GM12878 (cell line): ENCODE measurements around the gene COL5A3. TPM values are rescaled to one million over a fixed set of nuclear protein-coding genes. Genes with fewer than 3 reads are reported as not detected.

Experiments
- ATAC-seq: fragments of 200-7000 bp; cut with Tn5 transposase; 3 replicates; pipeline ENCODE4 v1.9.1; 2020; ENCODE audit warnings: mild to moderate bottlenecking, moderate library complexity
- Bru-seq: library from RNA; stranded (reverse); fragments of 400-500 nt; gene quantifications from one replicate; lab custom pipeline; 2021; lab: Mats Ljungman, UMichigan
- BruChase-seq, 2 experiments: library from RNA; stranded (reverse); fragments of 400-500 nt; gene quantifications; one replicate each; lab custom pipeline; 2021; lab: Mats Ljungman, UMichigan
- BruUV-seq: library from RNA; stranded (reverse); fragments of 400-500 nt; replicated peaks from 2 replicates; lab custom pipeline; 2021; lab: Mats Ljungman, UMichigan
- CTCF ChIA-PET: fragments of 300-600 bp; sonication (Branson Sonifier 250); formaldehyde crosslinking; extraction: SDS; loops from one replicate; lab custom pipeline; 2021; ENCODE audit warnings: inconsistent platforms; lab: Yijun Ruan, JAX
- POLR2A ChIA-PET: fragments of 350-600 bp; formaldehyde crosslinking; extraction: SDS; loops from one replicate; lab custom pipeline; 2021; ENCODE audit warnings: inconsistent platforms; lab: Charles Lee
- RAD21 ChIA-PET: fragments of 300-600 bp; sonication (Branson Sonifier 250); formaldehyde crosslinking; loops from one replicate; lab custom pipeline; 2023; ENCODE audit warnings: antibody characterized with exemption; ENCODE audit not compliant: unreplicated experiment; lab: Charles Lee
- SMC1A ChIA-PET: fragments of 300-600 bp; sonication (Branson Sonifier 250); formaldehyde crosslinking; loops from one replicate; lab custom pipeline; 2023; ENCODE audit not compliant: unreplicated experiment, uncharacterized antibody; lab: Charles Lee
- DNase-seq: peaks from one replicate; pipeline ENCODE4 v3.0.0-alpha.2; 2011; ENCODE audit warnings: low read depth, low spot score
- FAIRE-seq: peaks from 3 replicates; lab custom pipeline; 2011; peaks lifted over from hg19 to GRCh38; lab: Jason Lieb, UNC
- H2AFZ ChIP-seq: 2 replicates; pipeline ENCODE4 v1.6.0; 2011; ENCODE audit warnings: low read depth, low read length, control low read depth; ENCODE audit not compliant: control insufficient read depth
- H3K27ac ChIP-seq: 2 replicates; pipeline ENCODE4 v1.5.1; 2011; ENCODE audit warnings: control low read depth; ENCODE audit not compliant: control insufficient read depth, insufficient read depth
- H3K27me3 ChIP-seq, 2 experiments: replicated peaks in 1 of 2; 2 replicates each; pipeline versions ENCODE4 v1.6.0 to v1.6.1; 2011; ENCODE audit warnings: low read length in 1 of 2; ENCODE audit not compliant: control insufficient read depth in 2 of 2, insufficient read depth in 2 of 2
- H3K36me3 ChIP-seq, 2 experiments: 2 replicates each; pipeline ENCODE4 v1.5.1; 2011; ENCODE audit warnings: low read length in 1 of 2; ENCODE audit not compliant: control insufficient read depth in 2 of 2, insufficient read depth in 2 of 2
- H3K4me1 ChIP-seq: 2 replicates; pipeline ENCODE4 v1.6.1; 2011; ENCODE audit warnings: mild to moderate bottlenecking, low read length, moderate library complexity, mixed read lengths; ENCODE audit not compliant: control insufficient read depth, insufficient read depth
- H3K4me2 ChIP-seq: 2 replicates; pipeline ENCODE4 v1.6.0; 2011; ENCODE audit warnings: control low read depth; ENCODE audit not compliant: control insufficient read depth, insufficient read depth
- H3K4me3 ChIP-seq: fragments of 200-600 bp; sonication (generic); 2 replicates; pipeline ENCODE4 v1.5.1; 2016
- H3K79me2 ChIP-seq: 2 replicates; pipeline ENCODE4 v1.6.0; 2011; ENCODE audit warnings: low read length; ENCODE audit not compliant: control insufficient read depth, insufficient read depth
- H3K9ac ChIP-seq: 2 replicates; pipeline ENCODE4 v1.8.0; 2011; ENCODE audit warnings: low read length, control low read depth, mixed read lengths; ENCODE audit not compliant: control insufficient read depth, insufficient read depth
- H3K9me3 ChIP-seq: replicated peaks from 3 replicates; pipeline ENCODE4 v1.5.1; 2011; ENCODE audit warnings: mild to moderate bottlenecking, low read length; ENCODE audit not compliant: control insufficient read depth, insufficient read depth
- H4K20me1 ChIP-seq: 2 replicates; pipeline ENCODE4 v1.6.0; 2011; ENCODE audit not compliant: control insufficient read depth, insufficient read depth
- ATF2 ChIP-seq: IDR thresholded peaks from 2 replicates; pipeline ENCODE4 v1.6.1; 2012; ENCODE audit warnings: low read length, inconsistent platforms
- HSF1 ChIP-seq: fragments of 150-350 bp; IDR thresholded peaks from 2 replicates; pipeline ENCODE4 v1.6.1; 2014; ENCODE audit warnings: mild to moderate bottlenecking, low read depth, low read length
- SMAD5 ChIP-seq: IDR thresholded peaks from 2 replicates; pipeline ENCODE4 v1.6.1; 2016; ENCODE audit warnings: antibody characterized with exemption, low read depth
- SP1 ChIP-seq: IDR thresholded peaks from one replicate; pipeline ENCODE4 v1.6.1; 2011; ENCODE audit warnings: low read depth, low read length
- SUPT20H ChIP-seq: IDR thresholded peaks from 2 replicates; pipeline ENCODE4 v1.6.1; 2011; ENCODE audit warnings: low read depth, mild to moderate bottlenecking, low read length, moderate library complexity, borderline replicate concordance; ENCODE audit not compliant: control insufficient read depth
- TCF7 ChIP-seq: IDR thresholded peaks from 2 replicates; pipeline ENCODE4 v1.6.1; 2014; ENCODE audit warnings: antibody characterized with exemption, borderline replicate concordance
- WGBS: methylation state at CpG from one replicate; pipeline ENCODE4 v1.1.6; 2016; ENCODE audit warnings: low lambda C conversion rate; ENCODE audit not compliant: insufficient replicate concordance, insufficient coverage; ENCODE audit errors: missing lambda C conversion rate; 5-methylcytosine and 5-hydroxymethylcytosine counted together
- in situ Hi-C: fragments of 300-500 bp; cut with MboI; formaldehyde crosslinking; loops from 9 replicates; pipeline ENCODE4 v1.14.3; 2018; ENCODE audit warnings: mixed read lengths
- intact Hi-C: fragments of 100-400 bp; cut with micrococcal nuclease; formaldehyde crosslinking; loops from one replicate; pipeline ENCODE4 v1.14.2; 2022; ENCODE audit not compliant: unreplicated experiment
- long read RNA-seq, 2 experiments: library from polyadenylated mRNA; unstranded; transcript quantifications; one replicate each; pipeline ENCODE4 v2.0.0, GENCODE V29; 2019 to 2020
- polyA minus RNA-seq, 3 experiments: library from RNA; depleted of rRNA, polyadenylated mRNA; stranded (reverse); fragments of >200 nt; gene quantifications; 2 replicates each; pipeline ENCODE4 v1.2.3, GENCODE V29; 2011
- polyA plus RNA-seq, 11 experiments: library from polyadenylated mRNA; depleted of rRNA in 4 of 11; unstranded in 6 of 11; stranded (reverse) in 5 of 11; fragments of >200 nt; fragmentation: Nextera tagmentation in 4 of 11; fragmentation: Illumina TruSeq in 1 of 11; extraction: Ambion mirVana in 4 of 11; extraction: Trizol in 1 of 11; gene quantifications; 1 replicate in 1 of 11; 2 replicates in 10 of 11; pipeline versions ENCODE4 v1.2.1 to v1.2.3, GENCODE V29; 2011 to 2016; ENCODE audit warnings: inconsistent platforms in 2 of 11, missing spikeins in 2 of 11, low read depth in 1 of 11
- total RNA-seq, 4 experiments: library from RNA; depleted of rRNA in 3 of 4; stranded (reverse); fragments of >200 nt in 3 of 4; fragmentation: Illumina TruSeq in 1 of 4; extraction: Trizol in 1 of 4; gene quantifications; 2 replicates each; pipeline versions ENCODE4 v1.2.1 to v1.2.3, GENCODE V29; 2013 to 2021
- TF ChIP-seq, protein P1 (sequence below): IDR thresholded peaks from 2 replicates; pipeline ENCODE4 v1.6.1; 2012; ENCODE audit warnings: improper control_type of control experiment, low read depth, low read length; ENCODE audit not compliant: insufficient replicate concordance
- TF ChIP-seq, protein P2 (sequence below): IDR thresholded peaks from 2 replicates; pipeline ENCODE4 v1.6.1; 2012; ENCODE audit warnings: low read depth, low read length, improper control_type of control experiment

The COL5A3 gene
- total RNA-seq (2013; cell fraction: nucleolus; rRNA removed) = 1.4 TPM in 2 replicates
- total RNA-seq (2014; rRNA removed) = under 0.01 and 0.05 TPM in 2 replicates
- total RNA-seq (2014; rRNA removed; fragmentation: Illumina TruSeq; extraction: Trizol) = 0.05 and 0.09 TPM in 2 replicates
- 0.18 and 0.19 TPM in 2 replicates for total RNA-seq (2021)
- polyA plus RNA-seq (2011; ENCODE audit: low read depth) = 0.04 TPM
- 5.5 and 8.3 TPM in 2 replicates for polyA plus RNA-seq (2011; rRNA removed)
- polyA plus RNA-seq (2011; cell fraction: cytosol; rRNA removed) = 7.8 and 9.6 TPM in 2 replicates
- polyA plus RNA-seq (2011; cell fraction: nucleus; rRNA removed) = 62.0 and 70.8 TPM in 2 replicates
- 0.29 and 0.34 TPM in 2 replicates for polyA plus RNA-seq (2012)
- polyA plus RNA-seq (2014; fragmentation: Illumina TruSeq; extraction: Trizol) = 0.03 and 0.06 TPM in 2 replicates
- under 1 TPM in 1 of 2 experiments, not detected in 1; 0.04 TPM for polyA plus RNA-seq (2014; fragmentation: Nextera tagmentation; extraction: Ambion mirVana)
- polyA plus RNA-seq (2014; rRNA removed) = 0.10 and 0.13 TPM in 2 replicates
- polyA plus RNA-seq (2016; fragmentation: Nextera tagmentation; extraction: Ambion mirVana) = under 1 TPM in 1 of 2 experiments, not detected in 1; 0.32 TPM
- polyA minus RNA-seq (2011; rRNA and poly(A)+ RNA removed) = 4.9 and 9.5 TPM in 2 replicates
- polyA minus RNA-seq (2011; cell fraction: cytosol; rRNA and poly(A)+ RNA removed) = 5.0 and 5.7 TPM in 2 replicates
- polyA minus RNA-seq (2011; cell fraction: nucleus; rRNA and poly(A)+ RNA removed) = 10.3 and 11.0 TPM in 2 replicates
- percentile 24 among the genes with signal in this experiment for Bru-seq, nascent RNA
- percentile 30 among the genes with signal in this experiment for BruChase-seq, experiment 1, labeled RNA remaining after a 6-hour chase
- BruChase-seq, experiment 2, labeled RNA remaining after a 2-hour chase = percentile 18 among the genes with signal in this experiment
- long read RNA-seq, experiment 1 = 0 reads
- long read RNA-seq, experiment 2 = 0 reads

DNA sequence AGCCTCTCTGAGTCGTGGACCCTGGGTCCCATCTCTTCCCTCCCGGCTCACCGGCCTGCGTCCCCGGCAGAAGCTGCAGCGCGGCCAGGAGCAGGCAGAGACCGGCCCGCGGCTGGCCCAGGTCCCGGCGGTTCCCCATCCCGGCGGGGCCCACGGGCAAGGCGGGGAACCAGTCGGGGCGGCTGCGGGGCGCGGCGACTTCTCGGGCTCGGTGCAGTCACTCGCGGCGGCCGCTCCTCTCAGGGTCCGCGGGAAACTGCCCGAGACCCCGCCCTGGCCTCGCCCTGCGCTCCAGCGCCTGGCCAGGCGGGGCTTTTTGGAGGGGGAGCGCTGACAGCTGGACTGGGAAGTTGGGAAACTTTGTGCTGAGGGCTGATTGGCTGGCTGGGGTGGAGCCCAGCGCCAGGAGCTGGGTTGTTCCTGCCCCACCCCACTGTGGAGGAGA, at the start of gene COL5A3:
Gene COL5A3, minus strand, starts transcription at position 258 of the 445 bp plus-strand sequence. Its CDS starts 119 bp downstream, at position 139.
- ChIA-PET CTCF (interaction anchor here (1.1 kb wide), 1 partner anchor 9 kb away, joined by 5 read pairs; no protein-coding TSS in a partner anchor), RAD21 (no interaction called here), SMC1A (no interaction called here), POLR2A (no interaction called here)
- H3K9ac ChIP-seq = no peak within 1 kb of the TSS
- H2AFZ ChIP-seq = no peak within 1 kb of the TSS
- no peaks in the 10 kb centered on the region for H3K4me1 ChIP-seq
- H3K9me3 ChIP-seq = no peaks in the 10 kb centered on the region; the same call in 2 of the 3 replicates
- H3K27me3 ChIP-seq = peaks cover 3 to 4% of the 10 kb centered on the region in 2 experiments; a peak in 3 of 4 replicates
- H3K4me2 ChIP-seq = no peak within 1 kb of the TSS
- FAIRE-seq (no peak), ATAC-seq (no peak), DNase-seq (no peak)
- in situ Hi-C loops (no loop called here), intact Hi-C loops (no loop called here)
- H4K20me1 ChIP-seq = no peaks in the 10 kb centered on the region
- no peaks in the 10 kb centered on the region for H3K36me3 ChIP-seq
- no peaks in the 10 kb centered on the region for H3K79me2 ChIP-seq
- no peak within 1 kb of the TSS for H3K4me3 ChIP-seq
- no TSS peak for BruUV-seq
- WGBS = 53% methylated on average over 9 of the region's 38 CpGs
- no peak within 1 kb of the TSS for H3K27ac ChIP-seq
- no peak for TF ChIP-seq SP1
- TF ChIP-seq SUPT20H = no peak
- TF ChIP-seq HSF1 = no peak
- TF ChIP-seq SMAD5 = no peak
- no peak for TF ChIP-seq ATF2
- no peak for TF ChIP-seq TCF7
- TF ChIP-seq, protein P1, sequence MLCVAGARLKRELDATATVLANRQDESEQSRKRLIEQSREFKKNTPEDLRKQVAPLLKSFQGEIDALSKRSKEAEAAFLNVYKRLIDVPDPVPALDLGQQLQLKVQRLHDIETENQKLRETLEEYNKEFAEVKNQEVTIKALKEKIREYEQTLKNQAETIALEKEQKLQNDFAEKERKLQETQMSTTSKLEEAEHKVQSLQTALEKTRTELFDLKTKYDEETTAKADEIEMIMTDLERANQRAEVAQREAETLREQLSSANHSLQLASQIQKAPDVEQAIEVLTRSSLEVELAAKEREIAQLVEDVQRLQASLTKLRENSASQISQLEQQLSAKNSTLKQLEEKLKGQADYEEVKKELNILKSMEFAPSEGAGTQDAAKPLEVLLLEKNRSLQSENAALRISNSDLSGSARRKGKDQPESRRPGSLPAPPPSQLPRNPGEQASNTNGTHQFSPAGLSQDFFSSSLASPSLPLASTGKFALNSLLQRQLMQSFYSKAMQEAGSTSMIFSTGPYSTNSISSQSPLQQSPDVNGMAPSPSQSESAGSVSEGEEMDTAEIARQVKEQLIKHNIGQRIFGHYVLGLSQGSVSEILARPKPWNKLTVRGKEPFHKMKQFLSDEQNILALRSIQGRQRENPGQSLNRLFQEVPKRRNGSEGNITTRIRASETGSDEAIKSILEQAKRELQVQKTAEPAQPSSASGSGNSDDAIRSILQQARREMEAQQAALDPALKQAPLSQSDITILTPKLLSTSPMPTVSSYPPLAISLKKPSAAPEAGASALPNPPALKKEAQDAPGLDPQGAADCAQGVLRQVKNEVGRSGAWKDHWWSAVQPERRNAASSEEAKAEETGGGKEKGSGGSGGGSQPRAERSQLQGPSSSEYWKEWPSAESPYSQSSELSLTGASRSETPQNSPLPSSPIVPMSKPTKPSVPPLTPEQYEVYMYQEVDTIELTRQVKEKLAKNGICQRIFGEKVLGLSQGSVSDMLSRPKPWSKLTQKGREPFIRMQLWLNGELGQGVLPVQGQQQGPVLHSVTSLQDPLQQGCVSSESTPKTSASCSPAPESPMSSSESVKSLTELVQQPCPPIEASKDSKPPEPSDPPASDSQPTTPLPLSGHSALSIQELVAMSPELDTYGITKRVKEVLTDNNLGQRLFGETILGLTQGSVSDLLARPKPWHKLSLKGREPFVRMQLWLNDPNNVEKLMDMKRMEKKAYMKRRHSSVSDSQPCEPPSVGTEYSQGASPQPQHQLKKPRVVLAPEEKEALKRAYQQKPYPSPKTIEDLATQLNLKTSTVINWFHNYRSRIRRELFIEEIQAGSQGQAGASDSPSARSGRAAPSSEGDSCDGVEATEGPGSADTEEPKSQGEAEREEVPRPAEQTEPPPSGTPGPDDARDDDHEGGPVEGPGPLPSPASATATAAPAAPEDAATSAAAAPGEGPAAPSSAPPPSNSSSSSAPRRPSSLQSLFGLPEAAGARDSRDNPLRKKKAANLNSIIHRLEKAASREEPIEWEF = no peak
- TF ChIP-seq, protein P2, sequence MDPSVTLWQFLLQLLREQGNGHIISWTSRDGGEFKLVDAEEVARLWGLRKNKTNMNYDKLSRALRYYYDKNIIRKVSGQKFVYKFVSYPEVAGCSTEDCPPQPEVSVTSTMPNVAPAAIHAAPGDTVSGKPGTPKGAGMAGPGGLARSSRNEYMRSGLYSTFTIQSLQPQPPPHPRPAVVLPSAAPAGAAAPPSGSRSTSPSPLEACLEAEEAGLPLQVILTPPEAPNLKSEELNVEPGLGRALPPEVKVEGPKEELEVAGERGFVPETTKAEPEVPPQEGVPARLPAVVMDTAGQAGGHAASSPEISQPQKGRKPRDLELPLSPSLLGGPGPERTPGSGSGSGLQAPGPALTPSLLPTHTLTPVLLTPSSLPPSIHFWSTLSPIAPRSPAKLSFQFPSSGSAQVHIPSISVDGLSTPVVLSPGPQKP = no peak
